OCI-LY3 (cell line): ENCODE data around the gene PTPN1.

Experiments
- EZH2phosphoT487 ChIP-seq: fragments of 200-600 bp; shearing (Covaris generic); IDR thresholded peaks from 2 replicates; pipeline ENCODE4 v1.6.1; 2018; ENCODE audit warnings: antibody characterized with exemption, mixed run types, low read depth
- TF ChIP-seq, protein P1 (sequence below): fragments of 200-600, 300-600 bp; sonication (generic); IDR thresholded peaks from 2 replicates; pipeline ENCODE4 v1.5.1; 2014; ENCODE audit warnings: antibody characterized with exemption, low read length, low read depth

DNA sequence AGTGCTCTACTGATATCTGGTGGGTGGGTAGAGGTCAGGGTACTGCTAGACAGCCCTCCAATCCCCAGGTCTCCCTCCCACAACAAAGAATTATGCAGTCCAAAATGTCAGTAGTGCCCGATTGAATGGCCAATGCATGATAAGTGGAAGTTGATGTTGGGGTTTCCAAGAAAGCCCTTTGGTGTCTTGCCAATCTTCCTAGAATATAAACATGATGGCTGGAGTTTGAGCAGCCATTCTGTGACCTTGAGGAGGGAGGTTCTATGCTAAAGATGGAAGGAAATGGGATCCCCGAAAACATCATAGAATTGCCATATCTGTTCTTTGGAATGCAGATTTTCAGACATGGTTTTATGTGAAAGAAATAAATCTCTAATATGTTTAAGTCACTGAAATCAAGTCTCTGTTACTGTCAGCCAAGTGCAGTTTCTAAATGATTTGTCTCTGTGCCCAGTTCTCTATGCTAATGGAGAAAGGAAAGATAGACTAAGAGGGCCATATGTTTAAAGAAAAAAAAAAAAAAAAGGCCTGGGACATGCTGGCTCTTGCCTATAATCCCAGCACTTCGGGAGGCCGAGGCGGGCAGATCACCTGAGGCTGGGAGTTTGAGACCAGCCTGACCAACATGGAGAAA lies 32.8 kb upstream of the PTPN1 start:
- no peak for TF ChIP-seq EZH2phosphoT487
- TF ChIP-seq, protein P1, sequence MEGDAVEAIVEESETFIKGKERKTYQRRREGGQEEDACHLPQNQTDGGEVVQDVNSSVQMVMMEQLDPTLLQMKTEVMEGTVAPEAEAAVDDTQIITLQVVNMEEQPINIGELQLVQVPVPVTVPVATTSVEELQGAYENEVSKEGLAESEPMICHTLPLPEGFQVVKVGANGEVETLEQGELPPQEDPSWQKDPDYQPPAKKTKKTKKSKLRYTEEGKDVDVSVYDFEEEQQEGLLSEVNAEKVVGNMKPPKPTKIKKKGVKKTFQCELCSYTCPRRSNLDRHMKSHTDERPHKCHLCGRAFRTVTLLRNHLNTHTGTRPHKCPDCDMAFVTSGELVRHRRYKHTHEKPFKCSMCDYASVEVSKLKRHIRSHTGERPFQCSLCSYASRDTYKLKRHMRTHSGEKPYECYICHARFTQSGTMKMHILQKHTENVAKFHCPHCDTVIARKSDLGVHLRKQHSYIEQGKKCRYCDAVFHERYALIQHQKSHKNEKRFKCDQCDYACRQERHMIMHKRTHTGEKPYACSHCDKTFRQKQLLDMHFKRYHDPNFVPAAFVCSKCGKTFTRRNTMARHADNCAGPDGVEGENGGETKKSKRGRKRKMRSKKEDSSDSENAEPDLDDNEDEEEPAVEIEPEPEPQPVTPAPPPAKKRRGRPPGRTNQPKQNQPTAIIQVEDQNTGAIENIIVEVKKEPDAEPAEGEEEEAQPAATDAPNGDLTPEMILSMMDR = peak; percentile 23; the same call in 1 of the 2 replicates
